IMR-90 (cell line): ENCODE measurements around the gene P3R3URF. TPM values are rescaled to one million over a fixed set of nuclear protein-coding genes. Genes with fewer than 3 reads are reported as not detected.

Experiments used
- RAD21 ChIP-seq: IDR thresholded peaks from 2 replicates; pipeline ENCODE4 v1.6.1; 2012; ENCODE audit warnings: low read length, improper control_type of control experiment
- RCOR1 ChIP-seq: IDR thresholded peaks from 2 replicates; pipeline ENCODE4 v1.6.1; 2012; ENCODE audit warnings: mild to moderate bottlenecking, low read length, improper control_type of control experiment; ENCODE audit not compliant: insufficient replicate concordance
- SMC3 ChIP-seq: fragments of 150-350 bp; IDR thresholded peaks from 2 replicates; pipeline ENCODE4 v1.6.1; 2016; ENCODE audit warnings: low read depth, mild to moderate bottlenecking, antibody characterized with exemption, low read length, moderate library complexity
- polyA plus RNA-seq, 3 experiments: library from polyadenylated mRNA; depleted of rRNA; stranded (reverse); fragments of >200 nt; gene quantifications; 2 replicates each; pipeline ENCODE4 v1.2.3, GENCODE V29; 2012; ENCODE audit warnings: low replicate concordance in 1 of 3
- total RNA-seq: library from RNA; depleted of rRNA; stranded (reverse); fragments of >200 nt; gene quantifications from 2 replicates; pipeline ENCODE4 v1.2.3, GENCODE V29; 2012

Gene P3R3URF
- total and polyA plus RNA-seq, 2 of the 4 experiments (the other 2 are of a cell fraction): not detected

- TF ChIP-seq RAD21 (no peak; the same call in 1 of the 2 replicates), RCOR1 (no peak), SMC3 (peak; percentile 20; the same call in 1 of the 2 replicates)
Observed at GRCh38 chr1:46183079-46183847, 7.0 kb upstream of the P3R3URF start (continued).
